Natural killer cell treated with Interleukin-12 subunit alpha and Interleukin-12 subunit beta and Interleukin-15 and Interleukin-18, amount 100 ng/mL, for 72 hours (primary cell): Measurements from ENCODE around the gene NLRP11. TPM values are rescaled to one million over a fixed set of nuclear protein-coding genes. Genes with fewer than 3 reads are reported as not detected.
A peak's percentile ranks its signal among the peaks of the same experiment; 100 is the strongest.
"Not testable (repeated sequence)": the region's sequence is repeated elsewhere in the genome, so short reads cannot be mapped to it uniquely, and the experiment has no call there.

ENCODE experiments used
- ATAC-seq, 2 donors: fragments of 150-1000 bp; cut with Tn5 transposase in 1 of 2; sonication (Bioruptor Pico), chemical (Tn5 transposase) in 1 of 2; 2 replicates each; pipeline ENCODE4 v1.10.0; 2021
- DNase-seq: peaks from one replicate; pipeline ENCODE4 v3.0.0; 2022; ENCODE audit warnings: low spot score
- H3K27ac Mint-ChIP-seq, 2 donors: 1 replicate in 1 of 2; 2 replicates in 1 of 2; pipeline ENCODE4 v1.8.0; 2022; ENCODE audit warnings: mixed read lengths in 2 of 2, mild to moderate bottlenecking in 1 of 2, moderate library complexity in 1 of 2
- H3K27me3 Mint-ChIP-seq, 2 donors: 1 replicate in 1 of 2; 2 replicates in 1 of 2; pipeline ENCODE4 v1.8.0; 2022; ENCODE audit warnings: mixed read lengths in 2 of 2
- H3K36me3 Mint-ChIP-seq: one replicate; pipeline ENCODE4 v1.8.0; 2022; ENCODE audit warnings: mixed read lengths
- H3K4me1 Mint-ChIP-seq, 2 donors: 1 replicate in 1 of 2; 2 replicates in 1 of 2; pipeline ENCODE4 v1.8.0; 2022; ENCODE audit warnings: low read depth in 2 of 2, mixed read lengths in 2 of 2, mild to moderate bottlenecking in 1 of 2
- H3K4me3 Mint-ChIP-seq: one replicate; pipeline ENCODE4 v1.8.0; 2022; ENCODE audit warnings: mixed read lengths
- H3K9me3 Mint-ChIP-seq: 2 replicates; pipeline ENCODE4 v1.8.0; 2022; ENCODE audit warnings: mixed read lengths
- total RNA-seq, 2 donors: library from RNA; stranded (reverse); gene quantifications; one replicate each; pipeline ENCODE4 v1.2.3, GENCODE V29; 2022

The NLRP11 gene
- total RNA-seq, 2 donors from 2014 or later: not detected

DNA sequence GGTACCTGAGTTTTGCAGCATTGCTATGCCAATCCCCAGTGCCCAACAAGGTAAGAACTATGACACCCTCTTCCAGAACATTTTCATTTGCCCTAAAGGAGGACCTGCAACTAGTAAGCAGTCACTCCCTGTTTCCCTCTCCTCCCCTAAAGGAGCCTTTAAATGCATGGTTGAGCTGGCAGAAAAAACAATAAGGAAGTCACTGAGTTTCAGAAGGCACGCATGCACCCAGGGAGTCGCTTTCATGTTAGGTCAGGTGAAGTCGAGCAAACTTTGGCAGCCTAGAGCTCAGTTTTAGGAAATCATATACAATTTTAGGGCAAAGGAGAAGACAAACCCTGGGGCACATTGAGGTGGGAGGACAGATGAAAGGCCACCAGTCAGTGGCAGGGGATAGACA, 11.8 kb downstream of the NLRP11 start:
- no peak overlapping the region for H3K4me3 Mint-ChIP-seq
- H3K9me3 Mint-ChIP-seq: no peaks in the 10 kb centered on the region
- H3K27ac Mint-ChIP-seq: no peak overlapping the region
- no peaks in the 10 kb centered on the region for H3K4me1 Mint-ChIP-seq
- H3K27me3 Mint-ChIP-seq: no peaks in the 10 kb centered on the region
- ATAC-seq (no peak), DNase-seq (no peak)
- no peaks in the 10 kb centered on the region for H3K36me3 Mint-ChIP-seq

- no peak overlapping the region for H3K27ac Mint-ChIP-seq
- peaks cover 4% of the 10 kb centered on the region for H3K9me3 Mint-ChIP-seq
- ATAC-seq: no peak
- H3K4me3 Mint-ChIP-seq: no peak overlapping the region
- DNase-seq: no peak
- no peaks in the 10 kb centered on the region for H3K36me3 Mint-ChIP-seq
- no peaks in the 10 kb centered on the region for H3K4me1 Mint-ChIP-seq
- peaks cover 3 to 5% of the 10 kb centered on the region in 2 donors for H3K27me3 Mint-ChIP-seq
These were observed 17.9 kb downstream of the NLRP11 start for GRCh38 chr19:55813906-55814305.

DNA sequence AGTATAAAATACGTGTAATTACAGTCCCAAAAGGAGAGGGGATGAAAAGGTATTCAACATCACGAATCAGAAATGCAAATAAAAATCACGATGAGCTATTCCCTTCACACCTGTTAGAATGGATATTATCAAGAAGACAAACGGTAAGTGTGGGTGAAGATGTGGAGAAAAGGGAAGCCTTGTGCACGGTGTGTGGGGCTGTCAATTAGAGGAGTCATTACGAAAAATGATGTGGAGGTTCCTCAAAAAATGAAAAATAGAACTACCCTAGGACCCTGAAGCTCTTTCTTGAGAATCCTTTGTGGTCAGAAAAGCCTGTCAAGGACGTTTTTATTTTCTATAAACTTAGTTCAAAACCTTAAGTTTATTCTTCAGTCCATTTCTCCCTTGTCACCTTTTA, 19.4 kb downstream of the NLRP11 start:
- Mint-ChIP-seq H3K36me3 (no peaks in the 10 kb centered on the region), H3K27me3 (peaks cover 3 to 5% of the 10 kb centered on the region in 2 donors), H3K4me1 (no peaks in the 10 kb centered on the region), H3K4me3 (no peak overlapping the region), H3K27ac (no peak overlapping the region), H3K9me3 (peaks cover 4% of the 10 kb centered on the region)
- no peak for DNase-seq
- no peak for ATAC-seq

GRCh38 chr19:55811340-55811739, 20.5 kb downstream of the NLRP11 start:
- Mint-ChIP-seq H3K27me3 (peaks cover 3 to 15% of the 10 kb centered on the region in 2 donors), H3K36me3 (no peaks in the 10 kb centered on the region), H3K27ac (no peak overlapping the region), H3K4me3 (no peak overlapping the region), H3K4me1 (no peaks in the 10 kb centered on the region), H3K9me3 (peaks cover 9% of the 10 kb centered on the region)
- ATAC-seq: no peak
- no peak for DNase-seq

DNA sequence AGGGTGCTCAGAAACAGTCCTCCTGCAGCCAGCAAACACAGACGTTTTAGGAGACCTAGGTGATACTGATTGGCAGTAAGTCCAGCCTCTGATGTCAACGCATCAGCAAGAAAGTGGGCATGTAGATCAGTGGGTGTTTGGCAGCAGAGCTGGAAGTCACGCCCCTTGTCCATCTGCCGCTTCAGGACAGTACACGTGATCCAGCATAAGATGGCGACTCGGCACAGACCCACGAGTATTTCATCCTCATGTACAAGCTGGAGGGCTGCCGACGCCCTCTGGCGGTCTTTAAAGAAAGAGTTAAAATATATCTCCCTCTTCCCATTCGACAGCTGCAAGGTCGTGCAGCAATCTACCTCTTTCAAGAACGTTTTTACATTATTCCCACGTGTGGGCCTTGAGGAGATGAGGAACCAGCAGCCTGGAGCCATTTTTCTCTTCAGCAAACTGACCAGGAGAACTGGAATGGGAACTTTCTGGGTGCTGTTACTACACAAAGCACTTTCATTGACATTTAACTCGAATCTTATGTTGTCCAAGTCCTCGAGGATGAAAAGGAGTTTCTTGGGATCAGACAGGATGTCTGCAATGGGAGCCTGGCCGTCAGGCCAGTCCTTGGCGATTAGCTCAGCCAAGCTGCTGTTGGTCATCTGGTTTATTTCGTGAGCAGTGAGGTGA, 22.3 kb downstream of the NLRP11 start:
- no peak for DNase-seq
- peak in 1 of 2 donors; percentile 57 for ATAC-seq
- H3K4me1 Mint-ChIP-seq: no peaks in the 10 kb centered on the region
- H3K9me3 Mint-ChIP-seq: peaks cover 11% of the 10 kb centered on the region
- H3K27me3 Mint-ChIP-seq: peaks cover 3 to 18% of the 10 kb centered on the region in 2 donors
- no peaks in the 10 kb centered on the region for H3K36me3 Mint-ChIP-seq
- H3K27ac Mint-ChIP-seq: no peak overlapping the region
- H3K4me3 Mint-ChIP-seq: no peak overlapping the region

GRCh38 chr19:55802281-55802680, 29.5 kb downstream of the NLRP11 start:
- no peak overlapping the region for H3K4me3 Mint-ChIP-seq
- H3K4me1 Mint-ChIP-seq: no peaks in the 10 kb centered on the region
- peaks cover 11% of the 10 kb centered on the region for H3K9me3 Mint-ChIP-seq
- H3K36me3 Mint-ChIP-seq: no peaks in the 10 kb centered on the region
- H3K27ac Mint-ChIP-seq: no peak overlapping the region
- H3K27me3 Mint-ChIP-seq: peaks cover 9 to 28% of the 10 kb centered on the region in 2 donors
- no peak for ATAC-seq
- no peak for DNase-seq

- H3K36me3 Mint-ChIP-seq: no peaks in the 10 kb centered on the region
- no peak overlapping the region for H3K4me3 Mint-ChIP-seq
- ATAC-seq (no peak), DNase-seq (no peak)
- H3K9me3 Mint-ChIP-seq: peaks cover 6% of the 10 kb centered on the region
- H3K27ac Mint-ChIP-seq: no peak overlapping the region
- H3K4me1 Mint-ChIP-seq: no peaks in the 10 kb centered on the region
- H3K27me3 Mint-ChIP-seq: peaks cover 9 to 21% of the 10 kb centered on the region in 2 donors
These were observed 30.4 kb downstream of the NLRP11 start for GRCh38 chr19:55801416-55801815.

DNA sequence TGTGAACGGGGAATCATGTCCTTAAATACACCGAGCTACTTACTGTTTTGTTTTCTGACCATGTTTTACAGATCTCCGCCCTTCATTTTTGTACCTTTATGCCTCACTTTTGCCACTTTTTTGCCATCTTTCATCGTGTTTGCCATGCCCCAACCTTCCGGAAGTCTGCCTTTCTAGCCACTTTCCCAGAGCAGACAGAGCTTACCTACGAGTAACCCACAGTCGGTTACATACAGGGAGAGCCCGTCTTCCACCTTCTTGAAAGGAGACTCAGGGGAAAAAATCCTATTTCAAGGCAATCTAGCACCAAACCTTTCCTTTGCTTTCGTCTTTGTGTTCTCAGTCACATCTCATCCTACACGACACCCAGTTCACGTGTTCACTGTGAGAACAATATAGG, 36.8 kb downstream of the NLRP11 start:
- peaks cover 4 to 15% of the 10 kb centered on the region in 2 donors for H3K27me3 Mint-ChIP-seq
- H3K27ac Mint-ChIP-seq: no peak overlapping the region
- H3K36me3 Mint-ChIP-seq: no peaks in the 10 kb centered on the region
- no peak for ATAC-seq
- H3K4me3 Mint-ChIP-seq: no peak overlapping the region
- no peak for DNase-seq
- H3K4me1 Mint-ChIP-seq: no peaks in the 10 kb centered on the region
- no peaks in the 10 kb centered on the region for H3K9me3 Mint-ChIP-seq

DNA sequence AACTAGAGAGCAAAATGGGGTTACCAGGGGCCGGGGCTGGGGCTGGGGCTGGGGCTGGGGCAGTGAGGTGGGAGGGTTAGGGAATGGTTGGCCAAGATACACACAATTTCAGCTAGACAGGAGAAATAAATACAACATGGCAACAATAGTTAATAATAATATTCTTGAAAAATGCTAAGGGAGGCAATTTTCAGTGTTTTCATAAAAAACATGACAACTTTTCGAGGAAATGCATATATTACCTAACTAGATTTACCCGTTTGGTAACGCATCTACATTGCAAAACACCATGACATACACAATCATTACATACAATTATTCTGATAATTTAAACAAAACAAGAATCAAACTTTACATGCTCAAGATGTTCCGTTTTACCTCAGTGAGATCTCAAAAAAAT, 50.7 kb downstream of the NLRP11 start:
- ATAC-seq (no peak), DNase-seq (no peak)
- peaks cover 2 to 15% of the 10 kb centered on the region in 2 donors for H3K27me3 Mint-ChIP-seq
- H3K27ac Mint-ChIP-seq: no peak overlapping the region
- H3K4me1 Mint-ChIP-seq: no peaks in the 10 kb centered on the region
- no peaks in the 10 kb centered on the region for H3K36me3 Mint-ChIP-seq
- H3K9me3 Mint-ChIP-seq: no peaks in the 10 kb centered on the region
- H3K4me3 Mint-ChIP-seq: no peak overlapping the region

DNA sequence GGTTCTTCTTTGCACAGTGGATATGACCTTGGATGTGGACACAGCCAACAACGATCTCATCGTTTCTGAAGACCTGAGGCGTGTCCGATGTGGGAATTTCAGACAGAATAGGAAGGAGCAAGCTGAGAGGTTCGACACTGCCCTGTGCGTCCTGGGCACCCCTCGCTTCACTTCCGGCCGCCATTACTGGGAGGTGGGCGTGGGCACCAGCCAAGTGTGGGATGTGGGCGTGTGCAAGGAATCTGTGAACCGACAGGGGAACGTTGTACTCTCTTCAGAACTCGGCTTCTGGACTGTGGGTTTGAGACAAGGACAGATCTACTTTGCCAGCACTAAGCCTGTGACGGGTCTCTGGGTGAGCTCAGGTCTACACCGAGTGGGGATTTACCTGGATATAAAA, 53.5 kb downstream of the NLRP11 start:
- ATAC-seq: no peak
- Mint-ChIP-seq H3K27me3 (peaks cover 2 to 22% of the 10 kb centered on the region in 2 donors), H3K4me3 (no peak overlapping the region), H3K4me1 (no peaks in the 10 kb centered on the region), H3K36me3 (no peaks in the 10 kb centered on the region), H3K27ac (no peak overlapping the region), H3K9me3 (no peaks in the 10 kb centered on the region)
- DNase-seq: no peak

DNA sequence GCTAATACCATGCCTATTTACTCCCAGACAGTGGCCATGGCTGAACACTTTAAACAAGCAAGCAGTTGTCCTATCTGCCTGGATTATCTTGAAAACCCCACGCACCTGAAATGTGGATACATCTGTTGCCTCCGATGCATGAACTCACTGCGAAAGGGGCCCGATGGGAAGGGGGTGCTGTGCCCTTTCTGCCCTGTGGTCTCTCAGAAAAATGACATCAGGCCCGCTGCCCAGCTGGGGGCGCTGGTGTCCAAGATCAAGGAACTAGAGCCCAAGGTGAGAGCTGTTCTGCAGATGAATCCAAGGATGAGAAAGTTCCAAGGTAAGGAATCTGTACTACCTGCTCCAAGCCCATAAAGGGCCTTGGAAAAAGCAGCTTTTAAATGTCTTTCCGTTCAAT, 54.3 kb downstream of the NLRP11 start:
- H3K27ac Mint-ChIP-seq: no peak overlapping the region
- no peaks in the 10 kb centered on the region for H3K36me3 Mint-ChIP-seq
- no peak overlapping the region for H3K4me3 Mint-ChIP-seq
- no peaks in the 10 kb centered on the region for H3K4me1 Mint-ChIP-seq
- ATAC-seq (no peak), DNase-seq (no peak)
- H3K9me3 Mint-ChIP-seq: no peaks in the 10 kb centered on the region
- peaks cover 0 to 22% of the 10 kb centered on the region in 2 donors for H3K27me3 Mint-ChIP-seq

GRCh38 chr19:55769632-55770031, 62.2 kb downstream of the NLRP11 start:
- ATAC-seq, H3K4me3 Mint-ChIP-seq, H3K9me3 Mint-ChIP-seq, H3K27ac Mint-ChIP-seq, H3K36me3 Mint-ChIP-seq, DNase-seq, H3K4me1 Mint-ChIP-seq: not testable (repeated sequence)
- H3K27me3 Mint-ChIP-seq: peaks cover 13 to 15% of the 10 kb centered on the region in 2 donors

DNA sequence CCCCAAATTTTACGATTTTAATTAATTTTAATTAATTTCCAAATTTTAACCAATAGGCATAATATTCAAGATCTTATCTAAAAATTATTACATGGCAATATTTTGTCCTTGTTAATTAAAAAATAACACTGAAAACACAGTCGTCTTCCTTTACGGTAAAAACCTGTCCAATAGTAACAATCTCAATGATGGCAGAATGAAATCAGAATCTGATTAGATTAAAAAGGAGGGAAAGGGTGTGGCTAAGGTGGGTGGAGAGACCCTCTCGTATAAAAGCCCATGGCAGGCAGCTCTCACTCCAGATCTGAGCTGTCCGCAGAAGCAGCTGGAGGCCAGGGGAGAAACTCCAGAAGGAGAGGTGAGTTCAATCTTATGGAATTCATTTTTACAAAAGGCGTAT, 63.0 kb downstream of the NLRP11 start, which contains the start of gene RFPL4AL1:
Gene RFPL4AL1, plus strand, starts transcription at position 301 of the 400 bp plus-strand sequence. CDS start 2,687 bp downstream, outside the sequence.
- H3K27me3 Mint-ChIP-seq: peaks cover 14 to 17% of the 10 kb centered on the region in 2 donors
- H3K27ac Mint-ChIP-seq: not testable (repeated sequence)

GRCh38 chr19:55766466-55766865, 65.3 kb downstream of the NLRP11 start:
- ATAC-seq (no peak), DNase-seq (no peak)
- H3K9me3 Mint-ChIP-seq: no peaks in the 10 kb centered on the region
- peaks cover 16 to 22% of the 10 kb centered on the region in 2 donors for H3K27me3 Mint-ChIP-seq
- H3K36me3 Mint-ChIP-seq: no peaks in the 10 kb centered on the region
- H3K27ac Mint-ChIP-seq: no peak overlapping the region
- H3K4me1 Mint-ChIP-seq: peaks cover 0 to 3% of the 10 kb centered on the region in 2 donors
- H3K4me3 Mint-ChIP-seq: no peak overlapping the region

More for the DNA sequence above, 63.0 kb downstream of the NLRP11 start, which contains the start of gene RFPL4AL1:
- H3K36me3 Mint-ChIP-seq, DNase-seq, ATAC-seq, H3K9me3 Mint-ChIP-seq, H3K4me3 Mint-ChIP-seq, H3K4me1 Mint-ChIP-seq: not testable (repeated sequence)

DNA sequence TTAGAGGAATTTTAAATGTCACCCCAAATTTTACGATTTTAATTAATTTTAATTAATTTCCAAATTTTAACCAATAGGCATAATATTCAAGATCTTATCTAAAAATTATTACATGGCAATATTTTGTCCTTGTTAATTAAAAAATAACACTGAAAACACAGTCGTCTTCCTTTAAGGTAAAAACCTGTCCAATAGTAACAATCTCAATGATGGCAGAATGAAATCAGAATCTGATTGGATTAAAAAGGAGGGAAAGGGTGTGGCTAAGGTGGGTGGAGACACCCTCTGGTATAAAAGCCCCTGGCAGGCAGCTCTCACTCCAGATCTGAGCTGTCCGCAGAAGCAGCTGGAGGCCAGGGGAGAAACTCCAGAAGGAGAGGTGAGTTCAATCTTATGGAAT, 73.0 kb downstream of the NLRP11 start, which contains the start of gene RFPL4A:
Gene RFPL4A, plus strand, starts transcription at position 301 of the 400 bp plus-strand sequence. CDS start 2,704 bp downstream, outside the sequence.
- peaks cover 4 to 34% of the 10 kb centered on the region in 2 donors for H3K27me3 Mint-ChIP-seq
- H3K9me3 Mint-ChIP-seq, H3K4me3 Mint-ChIP-seq, DNase-seq, H3K4me1 Mint-ChIP-seq, H3K36me3 Mint-ChIP-seq, H3K27ac Mint-ChIP-seq, ATAC-seq: not testable (repeated sequence)
